ENCODE measurements around the gene GPN3. TPM values are rescaled to one million over a fixed set of nuclear protein-coding genes. Genes with fewer than 3 reads are reported as not detected.
"Not testable (repeated sequence)": the region's sequence is repeated elsewhere in the genome, so short reads cannot be mapped to it uniquely, and the experiment has no call there.

Gene GPN3
- 18.7 TPM for total RNA-seq

- intact Hi-C loops (cut with DNase I) = no loop called here
- peak; percentile 97 for ATAC-seq
- DNase-seq (ENCODE audit: low spot score) = peak; percentile 97
Observed at GRCh38 chr12:110468214-110469048, at the start of gene GPN3, which contains the start of gene FAM216A. Gene GPN3, minus strand, starts transcription at chr12:110468257. Its CDS starts 54 bp downstream, at chr12:110468203. Gene FAM216A, plus strand, starts transcription at chr12:110468845. Its CDS starts 31 bp downstream, at chr12:110468876.

GRCh38 chr12:110516995-110517394, 48.9 kb upstream of the GPN3 start:
- ATAC-seq (no peak), DNase-seq (ENCODE audit: low spot score) (no peak)
- intact Hi-C loops (cut with DNase I) = loop anchor here (10.0 kb wide), 1 partner anchor 78 kb away; no protein-coding TSS in a partner anchor

DNA sequence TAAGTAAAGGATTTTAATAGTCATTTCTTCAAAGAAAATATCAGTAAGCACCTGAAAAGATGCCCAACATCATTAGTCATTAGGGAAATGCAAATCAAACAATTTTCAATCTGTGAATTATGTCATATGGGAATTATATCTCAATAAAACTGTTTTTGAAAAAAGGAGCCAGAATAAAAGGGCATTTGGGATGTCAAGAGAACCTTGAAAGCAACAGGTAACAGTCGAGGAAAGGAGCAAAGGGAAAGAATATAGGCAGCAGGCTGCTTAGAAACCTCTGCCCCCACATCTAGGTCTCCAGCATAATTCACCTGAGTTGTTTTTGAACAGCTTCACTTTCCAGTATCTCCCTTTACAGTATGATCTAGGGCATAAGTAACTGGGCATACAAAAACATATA, 46.3 kb upstream of the GPN3 start:
- intact Hi-C loops (cut with DNase I) = loop anchor here (10.0 kb wide), 1 partner anchor 80 kb away; no protein-coding TSS in a partner anchor
- ATAC-seq (no peak), DNase-seq (ENCODE audit: low spot score) (no peak)

DNA sequence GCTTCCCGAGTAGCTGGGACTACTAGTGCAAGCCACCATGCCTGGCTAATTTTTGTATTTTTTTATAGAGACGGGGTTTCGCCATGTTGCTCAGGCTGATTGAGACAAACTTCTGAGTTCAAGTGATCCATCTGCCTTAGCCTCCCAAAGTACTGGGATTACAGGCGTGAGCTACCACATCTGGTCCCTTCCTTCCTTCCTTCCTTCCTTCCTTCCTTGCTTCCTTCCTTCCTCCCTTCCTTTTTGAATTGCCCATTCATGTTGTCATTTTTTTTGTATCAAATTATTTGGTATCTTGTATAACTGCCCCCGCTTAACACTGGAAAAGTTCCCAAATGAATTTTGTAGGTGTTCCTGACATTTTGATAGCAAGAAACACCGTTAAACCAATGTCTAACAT, 45.8 kb upstream of the GPN3 start:
- intact Hi-C loops (cut with DNase I) = loop anchor here (10.0 kb wide), 1 partner anchor 81 kb away; no protein-coding TSS in a partner anchor
- DNase-seq (ENCODE audit: low spot score) (no peak), ATAC-seq (no peak)

DNA sequence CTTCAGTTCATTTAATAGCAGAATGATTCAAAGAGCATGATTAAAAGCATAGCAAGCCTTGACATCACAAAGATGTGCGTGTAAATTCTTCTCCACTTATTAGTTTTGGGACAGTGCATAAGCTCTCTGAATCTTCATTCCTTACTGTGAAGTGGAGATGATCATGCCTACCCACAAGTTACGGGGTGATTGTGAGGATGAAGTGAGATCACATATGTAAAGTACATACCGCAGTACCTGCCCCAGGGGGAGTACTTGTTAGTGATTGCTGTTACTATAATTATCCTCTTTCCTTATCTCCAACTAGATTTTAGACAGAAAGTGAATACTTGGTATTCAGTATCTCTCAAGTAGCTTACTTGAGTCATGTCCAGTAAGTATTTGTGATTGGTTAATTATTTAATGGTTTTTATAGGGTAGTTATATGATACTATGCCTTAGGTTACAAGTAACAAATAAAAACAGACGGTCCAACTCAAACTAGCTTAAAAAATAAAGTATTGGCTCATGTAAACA, 40.1 kb upstream of the GPN3 start:
- no peak for ATAC-seq
- DNase-seq (ENCODE audit: low spot score) = no peak
- intact Hi-C loops (cut with DNase I) = no loop called here

DNA sequence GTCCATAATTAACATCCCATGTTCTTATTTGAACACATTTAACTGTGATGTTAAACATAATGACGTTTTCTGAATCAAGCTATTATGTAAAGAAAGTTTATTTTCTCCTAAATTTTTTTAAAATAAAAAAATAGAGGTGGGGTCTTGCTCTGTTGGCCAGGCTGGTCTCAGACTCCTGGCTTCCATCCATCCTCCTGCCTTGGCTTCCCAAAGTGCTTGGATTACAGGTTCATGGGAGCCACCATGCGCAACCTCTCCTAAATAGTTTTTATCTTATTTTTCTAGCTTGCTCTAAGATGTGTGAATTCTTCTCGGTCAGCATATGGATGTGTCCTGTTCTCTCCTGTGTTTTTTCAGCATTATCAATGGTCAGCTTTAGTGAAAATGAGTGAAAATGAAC, 37.3 kb upstream of the GPN3 start:
- ATAC-seq (no peak), DNase-seq (ENCODE audit: low spot score) (no peak)
- intact Hi-C loops (cut with DNase I) = no loop called here

- ATAC-seq (no peak), DNase-seq (ENCODE audit: low spot score) (no peak)
- intact Hi-C loops (cut with DNase I) = no loop called here
Observed at GRCh38 chr12:110503432-110503831, 35.4 kb upstream of the GPN3 start.

DNA sequence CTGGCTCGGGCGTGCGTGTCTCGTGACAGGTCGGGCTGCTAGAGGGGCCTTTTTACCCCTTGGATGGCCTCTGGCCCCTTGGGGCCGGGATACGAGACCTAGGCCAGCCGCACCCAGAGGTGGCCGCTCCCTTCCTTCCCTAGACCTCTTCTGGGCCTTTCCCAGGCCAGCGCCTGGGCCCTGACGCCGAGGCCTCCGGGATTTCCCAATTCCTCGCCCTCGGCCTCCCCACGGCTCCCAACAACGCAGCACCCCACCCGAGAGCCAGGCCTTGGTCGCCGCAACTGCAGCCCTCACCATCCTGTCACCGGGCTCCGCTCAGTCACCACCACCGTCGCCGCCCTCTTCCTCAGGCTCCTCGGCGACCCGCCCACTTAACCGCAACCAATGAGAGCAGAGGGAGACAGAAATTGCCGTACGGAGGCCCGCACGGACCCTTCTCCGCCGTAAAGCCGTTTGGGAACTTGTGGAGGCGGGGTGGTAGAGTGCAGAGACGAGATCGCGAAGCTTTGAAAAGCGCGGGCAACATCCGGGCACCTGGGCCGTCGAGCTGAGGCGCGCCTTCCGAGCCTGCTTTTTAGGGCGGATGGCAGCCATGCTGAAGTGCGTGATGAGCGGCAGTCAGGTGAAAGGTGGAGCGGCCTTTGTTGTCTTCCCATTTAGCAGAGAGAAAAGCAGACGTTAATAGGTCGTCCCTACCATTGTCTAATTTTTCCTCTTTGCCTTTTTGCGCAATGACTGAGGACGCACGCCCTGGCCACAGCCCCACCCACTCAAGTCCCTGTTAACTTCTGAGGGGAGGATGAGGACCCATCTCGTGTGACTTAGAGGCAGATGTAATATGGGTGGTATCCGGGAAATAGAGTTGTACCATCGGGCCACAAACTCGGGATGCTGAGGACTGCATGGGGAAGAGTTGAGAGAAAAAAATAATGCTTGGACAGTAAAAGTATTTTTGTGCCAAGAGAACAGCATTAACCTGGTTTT, 34.0 kb upstream of the GPN3 start, which contains the start of the genes RAD9B and VPS29:
Gene RAD9B (plus strand): TSS at position 580 of the 987 bp plus-strand sequence. CDS start 7 bp downstream, at position 587.
Gene VPS29 (minus strand): TSS at position 360 of the 987 bp plus-strand sequence. CDS start 60 bp downstream, at position 300.
- intact Hi-C loops (cut with DNase I) = no loop called here
- DNase-seq (ENCODE audit: low spot score) (peak; percentile 99), ATAC-seq (peak; percentile 99)

- DNase-seq (ENCODE audit: low spot score) (no peak), ATAC-seq (peak; percentile 18)
- intact Hi-C loops (cut with DNase I) = no loop called here
Observed at GRCh38 chr12:110501399-110501751, 33.3 kb upstream of the GPN3 start.

GRCh38 chr12:110498984-110499706, 31.1 kb upstream of the GPN3 start:
- ATAC-seq (no peak), DNase-seq (ENCODE audit: low spot score) (no peak)
- intact Hi-C loops (cut with DNase I) = no loop called here

- no peak for ATAC-seq
- DNase-seq (ENCODE audit: low spot score) = no peak
- intact Hi-C loops (cut with DNase I) = no loop called here
Observed at GRCh38 chr12:110475426-110475825, 7.4 kb upstream of the GPN3 start.

DNA sequence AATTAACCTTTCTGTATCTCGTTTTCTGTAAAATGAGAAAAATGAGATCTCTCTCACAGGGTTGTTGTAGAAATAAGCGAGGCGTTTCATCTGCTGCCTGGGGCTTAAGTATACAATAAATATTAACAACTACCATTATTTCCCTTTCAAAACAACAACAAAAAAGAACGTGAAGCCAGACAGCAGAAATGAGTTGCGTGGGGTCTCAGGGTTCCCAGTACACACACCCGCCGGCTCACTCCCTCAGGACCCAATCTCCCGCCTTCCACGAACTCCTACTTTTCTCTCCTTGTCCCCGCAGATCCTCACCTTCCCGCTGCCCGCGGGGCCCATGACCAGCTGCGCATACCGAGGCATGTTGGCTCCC, 227 bp downstream of the GPN3 start:
- intact Hi-C loops (cut with DNase I) = no loop called here
- no peak for ATAC-seq
- DNase-seq (ENCODE audit: low spot score) = no peak

DNA sequence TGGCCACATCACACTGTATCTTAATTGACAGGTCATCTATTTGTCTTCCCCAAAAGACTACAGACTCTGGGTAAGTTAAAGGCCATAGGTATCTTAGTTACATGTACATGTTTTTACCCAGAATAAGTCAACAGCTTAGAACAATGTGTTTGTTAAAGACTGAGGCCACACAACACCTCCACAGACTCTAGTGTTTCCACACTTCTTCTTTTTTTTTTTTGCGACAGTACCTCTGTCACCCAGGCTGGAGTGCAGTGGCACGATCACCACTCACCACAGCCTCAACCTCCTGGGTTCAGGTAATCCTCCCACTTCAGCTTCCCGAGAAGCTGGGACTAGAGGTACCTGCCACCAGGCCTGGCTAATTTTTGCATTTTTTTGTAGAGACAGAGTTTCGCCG, 1.3 kb downstream of the GPN3 start:
- ATAC-seq = no peak

GRCh38 chr12:110465765-110466164, 2.3 kb downstream of the GPN3 start:
- DNase-seq (ENCODE audit: low spot score); intact Hi-C loops (cut with DNase I): not testable (repeated sequence)

More for the DNA sequence above, 1.3 kb downstream of the GPN3 start:
- no peak for DNase-seq (ENCODE audit: low spot score)
- intact Hi-C loops (cut with DNase I) = no loop called here

GRCh38 chr12:110465024-110465423, 3.0 kb downstream of the GPN3 start:
- DNase-seq (ENCODE audit: low spot score) = no peak
- intact Hi-C loops (cut with DNase I) = no loop called here
- ATAC-seq = no peak

More at GRCh38 chr12:110465765-110466164, 2.3 kb downstream of the GPN3 start:
- not testable (repeated sequence) for ATAC-seq

DNA sequence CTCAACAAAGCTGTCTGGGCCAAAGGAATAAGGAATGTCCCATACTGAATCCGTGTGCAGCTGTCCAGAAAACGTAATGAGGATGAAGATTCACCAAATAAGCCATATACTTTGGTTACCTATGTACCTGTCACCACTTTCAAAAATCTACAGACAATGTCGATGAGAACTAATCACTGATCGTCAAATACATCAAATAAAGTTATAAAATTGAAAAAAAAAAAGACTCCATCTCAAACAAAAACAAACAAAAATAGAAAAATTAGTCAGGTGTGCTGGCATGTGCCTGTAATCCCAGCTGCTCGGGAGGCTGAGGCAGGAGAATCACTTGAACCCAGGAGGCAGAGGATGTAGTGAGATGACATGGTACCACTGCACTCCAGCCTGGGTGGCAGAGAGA, 6.9 kb downstream of the GPN3 start:
- ATAC-seq; intact Hi-C loops (cut with DNase I); DNase-seq (ENCODE audit: low spot score): not testable (repeated sequence)

GRCh38 chr12:110458756-110459155, 9.3 kb downstream of the GPN3 start:
- intact Hi-C loops (cut with DNase I) = no loop called here
- DNase-seq (ENCODE audit: low spot score) (no peak), ATAC-seq (no peak)

- intact Hi-C loops (cut with DNase I) = no loop called here
- DNase-seq (ENCODE audit: low spot score) (no peak), ATAC-seq (no peak)
Observed at GRCh38 chr12:110453569-110454296, 14.3 kb downstream of the GPN3 start.
